Stimulated activated naive CD8-positive, alpha-beta T cell treated with anti-CD3 and anti-CD28 coated beads, Interleukin-15, Interleukin-2, amounts not matched to agents 100 ng/mL and 50 ng/mL, for 24 hours (primary cell): Measurements from ENCODE around the gene CAPZA3.
"Not testable (repeated sequence)": the region's sequence is repeated elsewhere in the genome, so short reads cannot be mapped to it uniquely, and the experiment has no call there.

Source experiments
- H3K27ac Mint-ChIP-seq: one replicate; pipeline ENCODE4 v1.8.0; 2021; ENCODE audit warnings: mild to moderate bottlenecking, mixed read lengths
- H3K27me3 Mint-ChIP-seq: one replicate; pipeline ENCODE4 v1.8.0; 2021; ENCODE audit warnings: mixed read lengths
- H3K36me3 Mint-ChIP-seq: one replicate; pipeline ENCODE4 v1.8.0; 2021; ENCODE audit warnings: low read depth, mixed read lengths
- H3K4me1 Mint-ChIP-seq: one replicate; pipeline ENCODE4 v1.8.0; 2021; ENCODE audit warnings: low read depth, mixed read lengths
- H3K4me3 Mint-ChIP-seq: one replicate; pipeline ENCODE4 v1.8.0; 2021; ENCODE audit warnings: mild to moderate bottlenecking, mixed read lengths
- H3K9me3 Mint-ChIP-seq: one replicate; pipeline ENCODE4 v1.8.0; 2021; ENCODE audit warnings: mixed read lengths

The CAPZA3 gene

GRCh38 chr12:18737819-18738218 lies at the start of gene CAPZA3, which contains the start of gene PLCZ1:
Gene CAPZA3, plus strand, starts transcription at chr12:18738119. Its CDS starts 150 bp downstream, at chr12:18738269.
Gene PLCZ1, minus strand, starts transcription at chr12:18738012. Its CDS starts 641 bp downstream, at chr12:18737371.
- Mint-ChIP-seq H3K27me3 (no peaks in the 10 kb centered on the region), H3K4me1 (no peaks in the 10 kb centered on the region), H3K4me3 (no peak within 1 kb of the TSS), H3K9me3 (peaks cover 5% of the 10 kb centered on the region), H3K27ac (no peak within 1 kb of the TSS), H3K36me3 (no peaks in the 10 kb centered on the region)

GRCh38 chr12:18689771-18690170 lies 48.1 kb upstream of the CAPZA3 start:
- Mint-ChIP-seq H3K9me3 (peaks cover 20% of the 10 kb centered on the region), H3K27me3 (no peaks in the 10 kb centered on the region), H3K27ac (no peak overlapping the region), H3K4me3 (no peak overlapping the region), H3K36me3 (no peaks in the 10 kb centered on the region), H3K4me1 (no peaks in the 10 kb centered on the region)

GRCh38 chr12:18690653-18691052 lies 47.3 kb upstream of the CAPZA3 start:
- Mint-ChIP-seq H3K9me3 (peaks cover 20% of the 10 kb centered on the region), H3K27me3 (no peaks in the 10 kb centered on the region), H3K36me3 (no peaks in the 10 kb centered on the region), H3K4me3 (no peak overlapping the region), H3K4me1 (no peaks in the 10 kb centered on the region), H3K27ac (no peak overlapping the region)

- H3K36me3 Mint-ChIP-seq, H3K27ac Mint-ChIP-seq, H3K4me3 Mint-ChIP-seq, H3K27me3 Mint-ChIP-seq, H3K4me1 Mint-ChIP-seq: not testable (repeated sequence)
- peaks cover 20% of the 10 kb centered on the region for H3K9me3 Mint-ChIP-seq
Measured at GRCh38 chr12:18693986-18694385, 43.9 kb upstream of the CAPZA3 start.

GRCh38 chr12:18696971-18697602 lies 40.8 kb upstream of the CAPZA3 start:
- H3K27me3 Mint-ChIP-seq = no peaks in the 10 kb centered on the region
- no peaks in the 10 kb centered on the region for H3K36me3 Mint-ChIP-seq
- no peak overlapping the region for H3K27ac Mint-ChIP-seq
- H3K4me3 Mint-ChIP-seq = no peak overlapping the region
- peaks cover 13% of the 10 kb centered on the region for H3K9me3 Mint-ChIP-seq
- no peaks in the 10 kb centered on the region for H3K4me1 Mint-ChIP-seq

DNA sequence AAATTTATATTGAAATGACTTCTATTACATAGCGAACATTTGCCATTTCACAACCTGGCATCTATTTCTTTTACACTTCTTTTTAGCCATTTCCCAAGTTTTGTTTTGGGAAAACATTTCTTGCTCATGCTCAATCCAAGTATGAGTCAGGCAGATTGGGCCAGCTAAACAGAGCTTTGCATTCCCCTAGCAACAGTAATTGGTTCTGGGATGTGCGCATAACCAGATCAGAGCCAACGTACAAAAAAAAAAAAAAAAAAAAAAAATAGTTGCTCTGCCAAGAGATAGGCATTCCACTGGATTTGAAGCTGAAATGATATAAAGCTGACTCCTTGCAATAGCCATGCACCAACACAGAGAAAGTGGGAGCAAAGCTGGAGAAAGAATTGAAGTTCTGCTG lies 37.6 kb upstream of the CAPZA3 start:
- Mint-ChIP-seq H3K4me1 (no peaks in the 10 kb centered on the region), H3K27ac (no peak overlapping the region), H3K36me3 (no peaks in the 10 kb centered on the region), H3K4me3 (no peak overlapping the region), H3K27me3 (no peaks in the 10 kb centered on the region), H3K9me3 (peaks cover 8% of the 10 kb centered on the region)

DNA sequence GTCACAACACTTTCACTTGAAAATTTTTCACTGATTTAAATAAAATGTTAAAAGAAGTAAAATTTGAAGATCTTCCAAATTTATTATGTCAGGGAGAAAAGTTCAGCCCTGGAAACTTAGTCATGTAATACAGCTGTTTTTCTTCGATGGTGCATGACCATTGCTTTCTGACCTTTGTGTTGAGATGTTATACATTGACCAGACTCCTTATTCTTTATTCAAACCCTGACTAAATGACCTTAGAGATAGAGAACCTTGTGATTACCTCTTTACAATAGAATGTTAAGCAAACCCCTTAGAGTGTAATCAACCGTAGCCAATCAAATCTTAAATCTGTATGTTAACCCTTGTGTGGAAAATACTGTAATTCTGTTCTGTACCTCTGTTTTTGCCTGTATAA lies 34.6 kb upstream of the CAPZA3 start:
- Mint-ChIP-seq H3K27ac (no peak overlapping the region), H3K27me3 (no peaks in the 10 kb centered on the region), H3K4me3 (no peak overlapping the region), H3K36me3 (no peaks in the 10 kb centered on the region), H3K4me1 (no peaks in the 10 kb centered on the region), H3K9me3 (peaks cover 17% of the 10 kb centered on the region)

DNA sequence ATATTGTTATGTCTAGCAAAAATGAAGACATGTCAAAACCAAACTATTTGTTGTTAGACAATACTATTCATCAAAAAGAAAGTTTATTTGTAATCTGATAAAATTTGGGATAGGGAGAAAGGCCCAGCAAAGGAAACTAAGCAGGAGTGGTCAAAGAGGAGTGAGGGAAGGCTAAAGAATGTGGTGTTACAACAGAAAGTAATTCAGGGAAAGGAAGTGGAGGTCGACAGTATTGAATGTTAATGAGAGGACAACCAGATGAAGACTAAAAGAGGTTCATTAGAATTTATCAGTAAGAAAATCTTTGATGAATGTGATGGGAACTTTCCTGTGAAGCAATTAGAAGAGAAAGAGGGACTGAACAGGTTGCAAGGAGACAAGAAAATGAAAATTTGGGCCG lies 34.0 kb upstream of the CAPZA3 start:
- H3K4me1 Mint-ChIP-seq = no peaks in the 10 kb centered on the region
- no peak overlapping the region for H3K4me3 Mint-ChIP-seq
- H3K27ac Mint-ChIP-seq = no peak overlapping the region
- H3K27me3 Mint-ChIP-seq = no peaks in the 10 kb centered on the region
- H3K9me3 Mint-ChIP-seq = peaks cover 18% of the 10 kb centered on the region
- no peaks in the 10 kb centered on the region for H3K36me3 Mint-ChIP-seq

GRCh38 chr12:18706798-18707197 lies 31.1 kb upstream of the CAPZA3 start:
- Mint-ChIP-seq H3K27me3 (no peaks in the 10 kb centered on the region), H3K4me1 (no peaks in the 10 kb centered on the region), H3K9me3 (peaks cover 21% of the 10 kb centered on the region), H3K36me3 (no peaks in the 10 kb centered on the region), H3K27ac (no peak overlapping the region), H3K4me3 (no peak overlapping the region)

- Mint-ChIP-seq H3K4me3 (no peak overlapping the region), H3K27me3 (no peaks in the 10 kb centered on the region), H3K4me1 (no peaks in the 10 kb centered on the region), H3K27ac (no peak overlapping the region), H3K9me3 (peaks cover 3% of the 10 kb centered on the region), H3K36me3 (no peaks in the 10 kb centered on the region)
Measured at GRCh38 chr12:18716236-18716635, 21.7 kb upstream of the CAPZA3 start.

DNA sequence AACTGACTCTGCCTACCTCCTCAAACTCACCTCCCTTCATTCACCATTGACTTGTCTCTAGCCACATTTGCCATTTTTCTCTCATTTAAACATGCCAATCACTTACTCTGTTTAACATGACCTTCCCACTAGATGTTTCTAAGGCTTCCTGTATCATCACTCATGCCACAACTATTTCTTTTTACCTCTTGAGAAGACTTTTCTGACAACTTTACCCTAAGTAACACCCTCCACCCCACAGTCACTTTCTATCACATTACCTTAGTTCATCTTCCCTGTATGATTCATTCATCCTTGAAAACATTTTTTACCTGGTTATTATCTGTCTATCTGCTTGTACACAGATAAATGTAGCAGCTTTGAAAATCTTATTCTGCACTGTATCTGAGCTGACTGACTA lies 19.5 kb upstream of the CAPZA3 start:
- Mint-ChIP-seq H3K36me3 (no peaks in the 10 kb centered on the region), H3K9me3 (no peaks in the 10 kb centered on the region), H3K27ac (no peak overlapping the region), H3K4me3 (no peak overlapping the region), H3K27me3 (no peaks in the 10 kb centered on the region), H3K4me1 (no peaks in the 10 kb centered on the region)

DNA sequence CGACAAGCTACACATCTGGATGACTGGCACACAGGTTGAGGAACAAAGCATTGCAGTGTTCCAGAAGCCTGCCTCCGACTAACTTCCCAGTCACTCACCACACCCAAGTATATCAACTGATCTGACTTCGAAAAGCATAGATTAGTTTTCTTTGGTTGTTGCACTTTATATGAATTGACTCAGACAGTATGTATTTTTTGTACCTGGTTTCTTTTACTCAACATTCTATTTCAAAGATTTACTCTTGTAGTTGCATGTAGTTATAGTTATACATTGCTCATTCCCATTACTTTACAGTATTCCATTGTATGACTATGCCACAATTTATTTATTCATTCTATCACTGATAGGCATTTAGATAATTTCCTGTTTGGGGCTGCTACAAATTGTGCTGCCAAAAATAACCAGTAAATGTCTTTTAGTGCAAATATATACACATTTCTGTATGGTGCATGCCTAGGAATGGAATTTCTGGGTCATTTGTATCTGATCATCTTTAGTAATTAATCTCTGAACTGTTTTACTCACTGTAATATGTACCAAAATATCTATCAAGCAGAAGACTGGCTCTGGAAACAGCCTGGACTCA lies 17.9 kb upstream of the CAPZA3 start:
- H3K27me3 Mint-ChIP-seq = no peaks in the 10 kb centered on the region
- H3K9me3 Mint-ChIP-seq = peaks cover 9% of the 10 kb centered on the region
- no peak overlapping the region for H3K27ac Mint-ChIP-seq
- no peak overlapping the region for H3K4me3 Mint-ChIP-seq
- H3K4me1 Mint-ChIP-seq = no peaks in the 10 kb centered on the region
- no peaks in the 10 kb centered on the region for H3K36me3 Mint-ChIP-seq

- H3K27ac Mint-ChIP-seq = no peak overlapping the region
Measured at GRCh38 chr12:18720690-18721089, 17.2 kb upstream of the CAPZA3 start.

GRCh38 chr12:18721452-18721851 lies 16.5 kb upstream of the CAPZA3 start:
- no peak overlapping the region for H3K27ac Mint-ChIP-seq
- H3K4me3 Mint-ChIP-seq = no peak overlapping the region
- H3K27me3 Mint-ChIP-seq = no peaks in the 10 kb centered on the region
- no peaks in the 10 kb centered on the region for H3K4me1 Mint-ChIP-seq
- H3K36me3 Mint-ChIP-seq = no peaks in the 10 kb centered on the region
- peaks cover 10% of the 10 kb centered on the region for H3K9me3 Mint-ChIP-seq

More at GRCh38 chr12:18720690-18721089, 17.2 kb upstream of the CAPZA3 start:
- Mint-ChIP-seq H3K9me3 (peaks cover 10% of the 10 kb centered on the region), H3K27me3 (no peaks in the 10 kb centered on the region), H3K36me3 (no peaks in the 10 kb centered on the region), H3K4me3 (no peak overlapping the region), H3K4me1 (no peaks in the 10 kb centered on the region)

DNA sequence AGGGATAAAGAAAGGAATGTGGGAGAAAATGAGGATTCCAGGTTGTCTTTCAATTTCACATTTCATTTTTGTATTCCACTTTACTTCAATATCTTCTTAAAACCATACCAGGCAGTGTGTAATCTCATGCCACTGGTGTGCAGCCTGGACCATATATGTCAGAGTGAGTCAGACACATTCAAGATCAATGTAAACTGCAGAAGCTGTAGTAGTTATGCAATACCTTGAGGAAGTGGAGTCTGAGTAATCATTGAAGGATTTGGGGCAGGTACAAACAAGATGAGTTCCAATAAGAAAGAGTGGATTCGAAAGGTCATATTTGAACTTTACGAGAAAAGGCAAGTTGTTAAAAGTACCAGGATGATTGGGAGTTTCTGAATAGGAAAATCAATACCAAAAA lies 14.2 kb upstream of the CAPZA3 start:
- H3K4me1 Mint-ChIP-seq = no peaks in the 10 kb centered on the region
- no peaks in the 10 kb centered on the region for H3K27me3 Mint-ChIP-seq
- peaks cover 10% of the 10 kb centered on the region for H3K9me3 Mint-ChIP-seq
- no peak overlapping the region for H3K27ac Mint-ChIP-seq
- no peaks in the 10 kb centered on the region for H3K36me3 Mint-ChIP-seq
- no peak overlapping the region for H3K4me3 Mint-ChIP-seq

DNA sequence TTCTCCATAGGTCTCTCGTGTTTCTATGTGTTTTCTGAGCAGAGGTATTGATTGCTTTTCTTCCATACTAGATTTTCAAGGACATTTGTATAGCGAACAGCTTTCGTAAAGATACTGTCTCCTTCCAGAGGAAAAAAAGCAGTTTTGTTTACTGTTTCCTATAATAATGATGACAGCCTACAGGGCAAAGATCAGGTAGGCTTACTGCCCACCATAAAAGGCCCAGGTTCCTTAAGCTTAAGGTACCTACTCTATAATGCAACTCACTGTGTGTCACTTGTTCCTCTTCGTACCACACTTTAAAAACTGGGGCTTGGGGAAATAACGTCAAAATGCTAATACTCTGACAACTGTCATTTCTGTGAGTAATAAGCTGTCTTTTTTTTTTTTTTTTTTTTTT lies 6.8 kb upstream of the CAPZA3 start:
- Mint-ChIP-seq H3K27me3 (no peaks in the 10 kb centered on the region), H3K4me1 (no peaks in the 10 kb centered on the region), H3K4me3 (no peak overlapping the region), H3K27ac (no peak overlapping the region), H3K36me3 (no peaks in the 10 kb centered on the region), H3K9me3 (peaks cover 5% of the 10 kb centered on the region)
